Karpas-422 (cell line): ENCODE data around the gene CSTPP1. TPM values are rescaled to one million over a fixed set of nuclear protein-coding genes. Genes with fewer than 3 reads are reported as not detected.

ENCODE experiments used
- DNase-seq: peaks from one replicate; pipeline ENCODE4 v3.0.0-alpha.2; 2015
- H2AFZ ChIP-seq: fragments of 200-600 bp; sonication (generic); 2 replicates; pipeline ENCODE4 v1.6.1; 2014; ENCODE audit warnings: antibody characterized with exemption, low read length, mixed read lengths
- H3K27ac ChIP-seq: fragments of 200-600 bp; sonication (generic); 2 replicates; pipeline ENCODE4 v1.5.1; 2014; ENCODE audit warnings: mild to moderate bottlenecking, low read length, moderate library complexity
- H3K27me3 ChIP-seq: fragments of 200-600 bp; sonication (generic); 2 replicates; pipeline ENCODE4 v1.6.1; 2014; ENCODE audit warnings: low read length, mixed read lengths
- H3K36me3 ChIP-seq: fragments of 200-600 bp; sonication (generic); 2 replicates; pipeline ENCODE4 v1.6.1; 2014; ENCODE audit warnings: low read length, mixed read lengths; ENCODE audit not compliant: insufficient read depth
- H3K4me1 ChIP-seq: fragments of 200-600 bp; sonication (generic); 2 replicates; pipeline ENCODE4 v1.6.1; 2014; ENCODE audit warnings: mild to moderate bottlenecking, low read length, mixed read lengths
- H3K4me2 ChIP-seq: fragments of 200-600 bp; sonication (generic); 2 replicates; pipeline ENCODE4 v1.6.1; 2014; ENCODE audit warnings: low read length, low read depth, mild to moderate bottlenecking; ENCODE audit not compliant: poor library complexity, severe bottlenecking
- H3K4me3 ChIP-seq: fragments of 200-600 bp; sonication (generic); 2 replicates; pipeline ENCODE4 v1.5.1; 2014; ENCODE audit warnings: mild to moderate bottlenecking, antibody characterized with exemption, low read length, mixed read lengths
- H3K79me2 ChIP-seq: fragments of 200-600 bp; sonication (generic); 2 replicates; pipeline ENCODE4 v1.6.1; 2014; ENCODE audit warnings: mild to moderate bottlenecking, low read length, mixed read lengths
- H3K9ac ChIP-seq: fragments of 200-600 bp; sonication (generic); 2 replicates; pipeline ENCODE4 v1.6.0; 2014; ENCODE audit warnings: low read length
- H3K9me2 ChIP-seq: fragments of 200-600 bp; sonication (generic), shearing (Covaris generic); replicated peaks from 2 replicates; pipeline ENCODE4 v1.6.0; 2014; ENCODE audit warnings: mild to moderate bottlenecking, low read length, moderate library complexity; ENCODE audit not compliant: insufficient read depth
- H3K9me3 ChIP-seq: fragments of 300-700, 200-600 bp; sonication (generic); 2 replicates; pipeline ENCODE4 v1.6.1; 2014; ENCODE audit warnings: low read length, mixed read lengths
- H4K20me1 ChIP-seq: fragments of 200-600 bp; sonication (generic); 2 replicates; pipeline ENCODE4 v1.6.1; 2014; ENCODE audit warnings: mild to moderate bottlenecking, antibody characterized with exemption, low read length, low read depth; ENCODE audit not compliant: insufficient read depth
- total RNA-seq: library from RNA; depleted of rRNA; stranded (reverse); fragments of >200 nt; shearing (Covaris generic); gene quantifications from 2 replicates; pipeline ENCODE4 v1.2.3, GENCODE V29; 2014; ENCODE audit warnings: low replicate concordance

CSTPP1 gene
- total RNA-seq, 1 experiment from 2014 or later: 78.4 TPM

GRCh38 chr11:46970913-46971625 lies 34.5 kb downstream of the CSTPP1 start:
- Histone ChIP-seq H3K27ac (no peak overlapping the region), H3K9me2 (no peaks in the 10 kb centered on the region), H2AFZ (no peak overlapping the region), H3K9me3 (no peaks in the 10 kb centered on the region), H3K9ac (no peak overlapping the region), H3K4me2 (no peak overlapping the region), H3K4me1 (peaks cover 34% of the 10 kb centered on the region), H3K36me3 (no peaks in the 10 kb centered on the region), H3K79me2 (peaks cover 70% of the 10 kb centered on the region), H4K20me1 (no peaks in the 10 kb centered on the region), H3K4me3 (no peak overlapping the region), H3K27me3 (no peaks in the 10 kb centered on the region)
- no peak for DNase-seq

- H3K9me2 ChIP-seq: no peaks in the 10 kb centered on the region
- no peaks in the 10 kb centered on the region for H3K27me3 ChIP-seq
- peaks cover 64% of the 10 kb centered on the region for H3K79me2 ChIP-seq
- H3K4me1 ChIP-seq: peaks cover 39% of the 10 kb centered on the region
- H3K9me3 ChIP-seq: no peaks in the 10 kb centered on the region
- H3K36me3 ChIP-seq: no peaks in the 10 kb centered on the region
- no peak for DNase-seq
- no peak overlapping the region for H3K4me2 ChIP-seq
- no peak overlapping the region for H2AFZ ChIP-seq
- no peak overlapping the region for H3K4me3 ChIP-seq
- no peak overlapping the region for H3K9ac ChIP-seq
- peak overlapping the region; percentile 48 for H3K27ac ChIP-seq
- no peaks in the 10 kb centered on the region for H4K20me1 ChIP-seq
These were observed 35.8 kb downstream of the CSTPP1 start for GRCh38 chr11:46972343-46972742.

- no peak overlapping the region for H3K4me2 ChIP-seq
- no peaks in the 10 kb centered on the region for H3K27me3 ChIP-seq
- H3K79me2 ChIP-seq: peaks cover 66% of the 10 kb centered on the region
- no peaks in the 10 kb centered on the region for H3K9me3 ChIP-seq
- no peaks in the 10 kb centered on the region for H3K9me2 ChIP-seq
- H4K20me1 ChIP-seq: no peaks in the 10 kb centered on the region
- H3K27ac ChIP-seq: peak overlapping the region; percentile 48; the same call in 1 of the 2 replicates
- peaks cover 44% of the 10 kb centered on the region for H3K4me1 ChIP-seq
- no peak overlapping the region for H3K9ac ChIP-seq
- no peak overlapping the region for H2AFZ ChIP-seq
- no peak overlapping the region for H3K4me3 ChIP-seq
- DNase-seq: no peak
- H3K36me3 ChIP-seq: no peaks in the 10 kb centered on the region
These were observed 36.3 kb downstream of the CSTPP1 start for GRCh38 chr11:46972821-46973220.

- Histone ChIP-seq H3K79me2 (peaks cover 70% of the 10 kb centered on the region), H3K4me1 (peaks cover 59% of the 10 kb centered on the region), H3K9me2 (no peaks in the 10 kb centered on the region), H2AFZ (no peak overlapping the region), H4K20me1 (no peaks in the 10 kb centered on the region), H3K36me3 (no peaks in the 10 kb centered on the region), H3K27ac (peak overlapping the region; percentile 25), H3K4me2 (peak overlapping the region; percentile 55), H3K9ac (no peak overlapping the region), H3K4me3 (no peak overlapping the region), H3K9me3 (no peaks in the 10 kb centered on the region), H3K27me3 (no peaks in the 10 kb centered on the region)
- no peak for DNase-seq
These were observed 39.8 kb downstream of the CSTPP1 start for GRCh38 chr11:46976182-46976854.

- peak overlapping the region; percentile 25 for H3K27ac ChIP-seq
- no peaks in the 10 kb centered on the region for H4K20me1 ChIP-seq
- H3K9me3 ChIP-seq: no peaks in the 10 kb centered on the region
- H3K4me2 ChIP-seq: peak overlapping the region; percentile 55
- DNase-seq: peak; percentile 53
- no peaks in the 10 kb centered on the region for H3K27me3 ChIP-seq
- H3K79me2 ChIP-seq: peaks cover 70% of the 10 kb centered on the region
- H3K9me2 ChIP-seq: no peaks in the 10 kb centered on the region
- 0 out of 2 replicates have a peak overlapping the region, but pooled peaks have one; percentile 18 for H3K9ac ChIP-seq
- H3K4me1 ChIP-seq: peaks cover 55% of the 10 kb centered on the region
- no peaks in the 10 kb centered on the region for H3K36me3 ChIP-seq
- peak overlapping the region; percentile 1; the same call in 1 of the 2 replicates for H2AFZ ChIP-seq
- peak overlapping the region; percentile 25; the same call in 1 of the 2 replicates for H3K4me3 ChIP-seq
These were observed 40.7 kb downstream of the CSTPP1 start for GRCh38 chr11:46977038-46977813.

- no peaks in the 10 kb centered on the region for H3K36me3 ChIP-seq
- H3K4me2 ChIP-seq: no peak overlapping the region
- H3K4me1 ChIP-seq: peaks cover 51% of the 10 kb centered on the region
- no peak overlapping the region for H2AFZ ChIP-seq
- H3K27me3 ChIP-seq: no peaks in the 10 kb centered on the region
- H3K79me2 ChIP-seq: peaks cover 69% of the 10 kb centered on the region
- DNase-seq: no peak
- H3K9ac ChIP-seq: no peak overlapping the region
- peak overlapping the region; percentile 25; the same call in 1 of the 2 replicates for H3K27ac ChIP-seq
- H3K9me2 ChIP-seq: no peaks in the 10 kb centered on the region
- H3K4me3 ChIP-seq: no peak overlapping the region
- H3K9me3 ChIP-seq: no peaks in the 10 kb centered on the region
- no peaks in the 10 kb centered on the region for H4K20me1 ChIP-seq
These were observed 41.5 kb downstream of the CSTPP1 start for GRCh38 chr11:46978005-46978491.

- Histone ChIP-seq H3K9ac (no peak overlapping the region), H2AFZ (no peak overlapping the region), H3K79me2 (peaks cover 70% of the 10 kb centered on the region), H4K20me1 (no peaks in the 10 kb centered on the region), H3K36me3 (no peaks in the 10 kb centered on the region), H3K4me2 (no peak overlapping the region), H3K9me3 (no peaks in the 10 kb centered on the region), H3K4me1 (peaks cover 51% of the 10 kb centered on the region), H3K4me3 (no peak overlapping the region), H3K9me2 (no peaks in the 10 kb centered on the region), H3K27me3 (no peaks in the 10 kb centered on the region), H3K27ac (no peak overlapping the region)
- DNase-seq: no peak
These were observed 42.8 kb downstream of the CSTPP1 start for GRCh38 chr11:46979358-46979757.

GRCh38 chr11:46981436-46981835 lies 44.9 kb downstream of the CSTPP1 start:
- H3K4me3 ChIP-seq: no peak overlapping the region
- H4K20me1 ChIP-seq: no peaks in the 10 kb centered on the region
- peaks cover 79% of the 10 kb centered on the region for H3K79me2 ChIP-seq
- no peaks in the 10 kb centered on the region for H3K9me3 ChIP-seq
- no peaks in the 10 kb centered on the region for H3K27me3 ChIP-seq
- H3K36me3 ChIP-seq: no peaks in the 10 kb centered on the region
- H2AFZ ChIP-seq: no peak overlapping the region
- peaks cover 41% of the 10 kb centered on the region for H3K4me1 ChIP-seq
- no peak overlapping the region for H3K27ac ChIP-seq
- no peaks in the 10 kb centered on the region for H3K9me2 ChIP-seq
- DNase-seq: no peak
- peak overlapping the region; percentile 23 for H3K4me2 ChIP-seq
- H3K9ac ChIP-seq: no peak overlapping the region
